T-cell (primary cell): ENCODE data around the gene TPST2. TPM values are rescaled to one million over a fixed set of nuclear protein-coding genes. Genes with fewer than 3 reads are reported as not detected.

Experiments used
- ATAC-seq, 4 experiments: fragments of 200-7000 bp in 3 of 4; fragments of 150-1000 bp in 1 of 4; cut with Tn5 transposase; replicated peaks in 1 of 4; 1 replicate in 3 of 4; 2 replicates in 1 of 4; pipeline ENCODE4 v1.10.0; 2021; ENCODE audit warnings: moderate library complexity in 3 of 4, mild to moderate bottlenecking in 2 of 4, moderate number of reproducible peaks in 1 of 4
- CTCF ChIA-PET, 2 donors: fragments of 300-600 bp; sonication (Branson Sonifier 250); formaldehyde crosslinking; loops; one replicate each; lab custom pipeline; 2022; ENCODE audit warnings: antibody characterized with exemption in 2 of 2; lab: Charles Lee
- POLR2A ChIA-PET, 2 donors: fragments of 300-600 bp; sonication (Branson Sonifier 250); formaldehyde crosslinking; loops; one replicate each; lab custom pipeline; 2022; ENCODE audit warnings: antibody characterized with exemption in 2 of 2; lab: Charles Lee
- DNase-seq, 35 experiments: peaks; one replicate each; pipeline versions ENCODE4 v3.0.0 to v3.0.0-alpha.2; 2013 to 2023
- H3K27ac ChIP-seq: one replicate; pipeline ENCODE4 v1.5.1; 2013; ENCODE audit warnings: low read length
- H3K27me3 ChIP-seq, 2 experiments: replicated peaks in 1 of 2; 1 replicate in 1 of 2; 2 replicates in 1 of 2; pipeline versions ENCODE4 v1.6.1 to v1.7.0; 2013; ENCODE audit warnings: low read length in 1 of 2, mixed read lengths in 1 of 2; ENCODE audit not compliant: control insufficient read depth in 2 of 2, insufficient read depth in 2 of 2; ENCODE audit errors: extremely low read depth in 1 of 2
- H3K36me3 ChIP-seq, 2 donors: 1 replicate in 1 of 2; 2 replicates in 1 of 2; pipeline versions ENCODE4 v1.6.1 to v1.7.0; 2013; ENCODE audit warnings: low read length in 1 of 2; ENCODE audit not compliant: control insufficient read depth in 2 of 2, insufficient read depth in 1 of 2; ENCODE audit errors: extremely low read depth in 1 of 2
- H3K4me1 ChIP-seq, 2 experiments: 1 replicate in 1 of 2; 2 replicates in 1 of 2; pipeline versions ENCODE4 v1.6.1 to v1.7.0; 2013; ENCODE audit warnings: low read length in 2 of 2, mixed read lengths in 1 of 2; ENCODE audit not compliant: insufficient read depth in 2 of 2, control insufficient read depth in 1 of 2; ENCODE audit errors: extremely low read depth in 1 of 2
- H3K4me3 ChIP-seq, 2 donors: 1 replicate in 1 of 2; 2 replicates in 1 of 2; pipeline versions ENCODE4 v1.5.1 to v1.7.0; 2013; ENCODE audit warnings: mild to moderate bottlenecking in 2 of 2, low read length in 1 of 2, moderate library complexity in 1 of 2; ENCODE audit not compliant: control insufficient read depth in 1 of 2; ENCODE audit errors: extremely low read depth in 1 of 2
- H3K9me3 ChIP-seq: 2 replicates; pipeline ENCODE4 v1.7.0; 2013
- H3K27ac Mint-ChIP-seq, 2 donors: one replicate each; pipeline ENCODE4 v1.8.0; 2020 to 2021; ENCODE audit warnings: mild to moderate bottlenecking in 2 of 2, mixed read lengths in 2 of 2
- H3K27me3 Mint-ChIP-seq, 2 donors: one replicate each; pipeline ENCODE4 v1.8.0; 2021 to 2022; ENCODE audit warnings: mixed read lengths in 2 of 2
- H3K36me3 Mint-ChIP-seq: one replicate; pipeline ENCODE4 v1.8.0; 2021; ENCODE audit warnings: mixed read lengths
- H3K4me1 Mint-ChIP-seq, 3 donors: one replicate each; pipeline ENCODE4 v1.8.0; 2020 to 2022; ENCODE audit warnings: mixed read lengths in 3 of 3, mild to moderate bottlenecking in 1 of 3
- H3K4me3 Mint-ChIP-seq, 3 donors: one replicate each; pipeline ENCODE4 v1.8.0; 2020 to 2022; ENCODE audit warnings: mild to moderate bottlenecking in 3 of 3, mixed read lengths in 3 of 3, moderate library complexity in 3 of 3
- H3K9me3 Mint-ChIP-seq, 3 donors: one replicate each; pipeline ENCODE4 v1.8.0; 2020 to 2022; ENCODE audit warnings: mixed read lengths in 3 of 3
- WGBS: methylation state at CpG from one replicate; pipeline ENCODE4 v1.1.5; 2013; ENCODE audit warnings: missing lambda C conversion rate; ENCODE audit not compliant: insufficient coverage; 5-methylcytosine and 5-hydroxymethylcytosine counted together
- total RNA-seq, 35 experiments: library from RNA in 6 of 35; stranded (reverse) in 6 of 35; fragments of 120-200 nt in 1 of 35; gene quantifications; one replicate each; pipeline versions ENCODE4 v1.2.1 to v1.2.4 and lab custom pipeline; 2013 to 2026

The TPST2 gene
- total RNA-seq, 5 donors from 2014 or later (not counting 1 experiment from before 2014, with no cell fraction given): 30.3 to 42.1 (median 38.0) TPM

- POLR2A ChIA-PET: no interaction called here
- H3K4me1 Mint-ChIP-seq: peaks cover 0 to 19% (median 11%) of the 10 kb centered on the region in 3 donors
These were observed 28.5 kb upstream of the TPST2 start for GRCh38 chr22:26618455-26618854.

GRCh38 chr22:26617271-26618199, 27.6 kb upstream of the TPST2 start, which contains the start of gene CRYBB1:
TSS of gene CRYBB1 (minus strand) at chr22:26618027. CDS start at chr22:26616319, 1,708 bp downstream.
- H3K4me3 ChIP-seq: no peak within 1 kb of the TSS
- POLR2A ChIA-PET: no interaction called here
- Mint-ChIP-seq H3K4me3 (no peak within 1 kb of the TSS), H3K27me3 (peaks cover 2 to 5% of the 10 kb centered on the region in 2 donors), H3K27ac (no peak within 1 kb of the TSS), H3K36me3 (no peaks in the 10 kb centered on the region), H3K4me1 (peaks cover 0 to 19% (median 14%) of the 10 kb centered on the region in 3 donors), H3K9me3 (no peaks in the 10 kb centered on the region)
- H3K4me1 ChIP-seq: peaks cover 0 to 16% of the 10 kb centered on the region in 2 experiments
- no peak for DNase-seq
- no peaks in the 10 kb centered on the region for H3K9me3 ChIP-seq
- ATAC-seq: no peak
- CTCF ChIA-PET: no interaction called here
- H3K27me3 ChIP-seq: peaks cover 0 to 2% of the 10 kb centered on the region in 2 experiments
- no peak within 1 kb of the TSS for H3K27ac ChIP-seq
- WGBS: 87% methylated on average over 5 of the region's 7 CpGs
- H3K36me3 ChIP-seq: peaks cover 0 to 5% of the 10 kb centered on the region in 2 donors

More at GRCh38 chr22:26618455-26618854, 28.5 kb upstream of the TPST2 start:
- CTCF ChIA-PET: no interaction called here
- H3K36me3 ChIP-seq: peaks cover 0 to 5% of the 10 kb centered on the region in 2 donors
- H3K4me3 ChIP-seq: no peak overlapping the region
- Mint-ChIP-seq H3K4me3 (no peak overlapping the region), H3K27me3 (peaks cover 0 to 2% of the 10 kb centered on the region in 2 donors), H3K9me3 (no peaks in the 10 kb centered on the region), H3K27ac (no peak overlapping the region), H3K36me3 (no peaks in the 10 kb centered on the region)
- ATAC-seq (no peak), DNase-seq (no peak)
- H3K27me3 ChIP-seq: peaks cover 0 to 5% of the 10 kb centered on the region in 2 experiments
- no peaks in the 10 kb centered on the region for H3K9me3 ChIP-seq
- 76% methylated on average over 3 of the region's 8 CpGs for WGBS
- H3K27ac ChIP-seq: no peak overlapping the region
- peaks cover 0 to 16% of the 10 kb centered on the region in 2 experiments for H3K4me1 ChIP-seq

- DNase-seq: no peak
- Histone ChIP-seq H3K9me3 (no peaks in the 10 kb centered on the region), H3K36me3 (peaks cover 0 to 2% of the 10 kb centered on the region in 2 donors), H3K4me3 (no peak overlapping the region), H3K27ac (no peak overlapping the region), H3K27me3 (peaks cover 0 to 6% of the 10 kb centered on the region in 2 experiments), H3K4me1 (peaks cover 0 to 16% of the 10 kb centered on the region in 2 experiments)
- H3K9me3 Mint-ChIP-seq: no peaks in the 10 kb centered on the region
- no CpG with 5 or more reads among the region's 2 CpGs for WGBS
- POLR2A ChIA-PET: no interaction called here
- H3K27ac Mint-ChIP-seq: no peak overlapping the region
- no peak overlapping the region for H3K4me3 Mint-ChIP-seq
- peaks cover 2 to 5% of the 10 kb centered on the region in 2 donors for H3K27me3 Mint-ChIP-seq
- peaks cover 0 to 19% (median 14%) of the 10 kb centered on the region in 3 donors for H3K4me1 Mint-ChIP-seq
- ATAC-seq: no peak
- no peaks in the 10 kb centered on the region for H3K36me3 Mint-ChIP-seq
- CTCF ChIA-PET: no interaction called here
These were observed 26.7 kb upstream of the TPST2 start for GRCh38 chr22:26616650-26617049.

GRCh38 chr22:26615830-26616435, 26.0 kb upstream of the TPST2 start:
- Histone ChIP-seq H3K4me1 (peaks cover 0 to 20% of the 10 kb centered on the region in 2 experiments), H3K36me3 (no peaks in the 10 kb centered on the region), H3K27me3 (peaks cover 0 to 6% of the 10 kb centered on the region in 2 experiments), H3K4me3 (no peak overlapping the region), H3K27ac (no peak overlapping the region), H3K9me3 (no peaks in the 10 kb centered on the region)
- Mint-ChIP-seq H3K4me1 (peaks cover under 1 to 19% (median 17%) of the 10 kb centered on the region in 3 donors), H3K9me3 (no peaks in the 10 kb centered on the region), H3K27ac (no peak overlapping the region), H3K36me3 (no peaks in the 10 kb centered on the region), H3K4me3 (no peak overlapping the region), H3K27me3 (peaks cover 2 to 5% of the 10 kb centered on the region in 2 donors)
- ChIA-PET CTCF (no interaction called here), POLR2A (no interaction called here)
- DNase-seq: no peak
- ATAC-seq: no peak
- WGBS: 93% methylated on average over 11 of the region's 11 CpGs

GRCh38 chr22:26615149-26615548, 25.2 kb upstream of the TPST2 start:
- 50% methylated on average over 2 of the region's 5 CpGs for WGBS
- H3K27ac ChIP-seq: no peak overlapping the region

GRCh38 chr22:26614322-26614721, 24.4 kb upstream of the TPST2 start:
- H3K4me3 Mint-ChIP-seq: no peak overlapping the region
- H3K27ac ChIP-seq: no peak overlapping the region
- peaks cover 2 to 5% of the 10 kb centered on the region in 2 donors for H3K27me3 Mint-ChIP-seq
- H3K4me3 ChIP-seq: no peak overlapping the region
- H3K36me3 Mint-ChIP-seq: no peaks in the 10 kb centered on the region
- peaks cover 13 to 33% (median 30%) of the 10 kb centered on the region in 3 donors for H3K4me1 Mint-ChIP-seq
- ATAC-seq: no peak
- H3K4me1 ChIP-seq: peaks cover 0 to 35% of the 10 kb centered on the region in 2 experiments
- H3K27me3 ChIP-seq: peaks cover 0 to 6% of the 10 kb centered on the region in 2 experiments
- no peaks in the 10 kb centered on the region for H3K9me3 Mint-ChIP-seq
- ChIA-PET CTCF (no interaction called here), POLR2A (no interaction called here)
- H3K36me3 ChIP-seq: no peaks in the 10 kb centered on the region
- H3K9me3 ChIP-seq: no peaks in the 10 kb centered on the region
- DNase-seq: no peak
- 89% methylated on average over 7 of the region's 14 CpGs for WGBS
- no peak overlapping the region for H3K27ac Mint-ChIP-seq

More at GRCh38 chr22:26615149-26615548, 25.2 kb upstream of the TPST2 start:
- Mint-ChIP-seq H3K27me3 (peaks cover 2 to 5% of the 10 kb centered on the region in 2 donors), H3K27ac (no peak overlapping the region), H3K36me3 (no peaks in the 10 kb centered on the region), H3K9me3 (no peaks in the 10 kb centered on the region), H3K4me3 (no peak overlapping the region), H3K4me1 (peaks cover 9 to 24% (median 22%) of the 10 kb centered on the region in 3 donors)
- Histone ChIP-seq H3K27me3 (peaks cover 0 to 6% of the 10 kb centered on the region in 2 experiments), H3K36me3 (no peaks in the 10 kb centered on the region), H3K9me3 (no peaks in the 10 kb centered on the region), H3K4me3 (no peak overlapping the region), H3K4me1 (peaks cover 0 to 28% of the 10 kb centered on the region in 2 experiments)
- ChIA-PET CTCF (no interaction called here), POLR2A (no interaction called here)
- DNase-seq (peak in 1 of 35 experiments; percentile 8), ATAC-seq (no peak)
